HFFc6 (cell line): ENCODE results near the gene C1orf210. TPM values are rescaled to one million over a fixed set of nuclear protein-coding genes. Genes with fewer than 3 reads are reported as not detected.

Source experiments
- DNase-seq: peaks from one replicate; pipeline ENCODE4 v3.0.0-alpha.2; 2018
- H3K27ac Mint-ChIP-seq: 2 replicates; pipeline ENCODE4 v1.8.0; 2020; ENCODE audit warnings: mild to moderate bottlenecking, mixed read lengths
- H3K27me3 Mint-ChIP-seq: 2 replicates; pipeline ENCODE4 v1.8.0; 2021; ENCODE audit warnings: mild to moderate bottlenecking, moderate library complexity, mixed read lengths; ENCODE audit not compliant: insufficient read depth
- H3K36me3 Mint-ChIP-seq: 2 replicates; pipeline ENCODE4 v1.8.0; 2021; ENCODE audit warnings: low read depth, mixed read lengths
- H3K4me1 Mint-ChIP-seq: 2 replicates; pipeline ENCODE4 v1.8.0; 2020; ENCODE audit warnings: low read depth, mixed read lengths
- H3K4me3 Mint-ChIP-seq: 2 replicates; pipeline ENCODE4 v1.8.0; 2020; ENCODE audit warnings: mild to moderate bottlenecking, moderate library complexity, mixed read lengths
- H3K9me3 Mint-ChIP-seq: 2 replicates; pipeline ENCODE4 v1.8.0; 2020; ENCODE audit warnings: mild to moderate bottlenecking, mixed read lengths
- CTCF ChIP-seq: fragments of 200-600 bp; sonication (generic); IDR thresholded peaks from 2 replicates; pipeline ENCODE4 v1.5.0; 2021; ENCODE audit warnings: antibody characterized with exemption, mild to moderate bottlenecking
- total RNA-seq, 6 experiments: library from RNA; stranded (reverse); fragmentation: NEBNext Ultra II Directional; extraction: Animal tissue kit (Norgen Biotek cat#: 25700); gene quantifications; 2 replicates in 1 of 6; 3 replicates in 5 of 6; pipeline ENCODE4 v1.2.3, GENCODE V29; 2021

The C1orf210 gene
- total RNA-seq, 6 experiments from 2014 or later: not detected

GRCh38 chr1:43279161-43279560, 6.2 kb downstream of the C1orf210 start:
- Mint-ChIP-seq H3K27ac (no peak overlapping the region), H3K4me3 (no peak overlapping the region), H3K27me3 (peaks cover 9% of the 10 kb centered on the region), H3K9me3 (no peaks in the 10 kb centered on the region), H3K36me3 (no peaks in the 10 kb centered on the region), H3K4me1 (peaks cover 9% of the 10 kb centered on the region)
- no peak for TF ChIP-seq CTCF
- DNase-seq: no peak

- H3K27ac Mint-ChIP-seq: no peak overlapping the region
- no peak for DNase-seq
- TF ChIP-seq CTCF: no peak
- H3K27me3 Mint-ChIP-seq: peaks cover 4% of the 10 kb centered on the region
- no peaks in the 10 kb centered on the region for H3K9me3 Mint-ChIP-seq
- peaks cover 10% of the 10 kb centered on the region for H3K4me1 Mint-ChIP-seq
- H3K36me3 Mint-ChIP-seq: no peaks in the 10 kb centered on the region
- no peak overlapping the region for H3K4me3 Mint-ChIP-seq
Measured at GRCh38 chr1:43277116-43277876, 8.1 kb downstream of the C1orf210 start.

- Mint-ChIP-seq H3K27ac (no peak overlapping the region), H3K27me3 (peaks cover 4% of the 10 kb centered on the region), H3K36me3 (no peaks in the 10 kb centered on the region), H3K9me3 (no peaks in the 10 kb centered on the region), H3K4me3 (no peak overlapping the region), H3K4me1 (peaks cover 10% of the 10 kb centered on the region)
- DNase-seq: no peak
- no peak for TF ChIP-seq CTCF
Measured at GRCh38 chr1:43276673-43277072, 8.7 kb downstream of the C1orf210 start.

- DNase-seq: no peak
- Mint-ChIP-seq H3K4me1 (peaks cover 10% of the 10 kb centered on the region), H3K36me3 (no peaks in the 10 kb centered on the region), H3K4me3 (no peak overlapping the region), H3K27ac (no peak overlapping the region), H3K27me3 (peaks cover 4% of the 10 kb centered on the region), H3K9me3 (no peaks in the 10 kb centered on the region)
- TF ChIP-seq CTCF: no peak
Measured at GRCh38 chr1:43275826-43276620, 9.4 kb downstream of the C1orf210 start.

GRCh38 chr1:43274804-43275180, 10.6 kb downstream of the C1orf210 start:
- H3K36me3 Mint-ChIP-seq: no peaks in the 10 kb centered on the region
- H3K4me1 Mint-ChIP-seq: peaks cover 10% of the 10 kb centered on the region

More at GRCh38 chr1:43274804-43275180, 10.6 kb downstream of the C1orf210 start:
- DNase-seq: no peak
- TF ChIP-seq CTCF: no peak
- Mint-ChIP-seq H3K9me3 (no peaks in the 10 kb centered on the region), H3K27me3 (peaks cover 7% of the 10 kb centered on the region), H3K27ac (no peak overlapping the region; the same call in 1 of the 2 replicates), H3K4me3 (no peak overlapping the region)
